Endothelial cell of umbilical vein (primary cell): ENCODE data around the gene DGKK. TPM values are rescaled to one million over a fixed set of nuclear protein-coding genes. Genes with fewer than 3 reads are reported as not detected.

ENCODE experiments used
- BruUV-seq: library from RNA; stranded (reverse); fragments of 400-500 nt; replicated peaks from 2 replicates; lab custom pipeline; 2021; lab: Mats Ljungman, UMichigan
- CTCF ChIA-PET: fragments of 300-600, 350-600 bp; sonication (Branson Sonifier 250); formaldehyde crosslinking; loops from one replicate; lab custom pipeline; 2021; ENCODE audit warnings: antibody characterized with exemption, inconsistent platforms; lab: Charles Lee
- POLR2A ChIA-PET: fragments of 300-600, 350-600 bp; sonication (Branson Sonifier 250); formaldehyde crosslinking; loops from one replicate; lab custom pipeline; 2021; ENCODE audit warnings: antibody characterized with exemption, inconsistent platforms; lab: Charles Lee
- DNase-seq: peaks from one replicate; pipeline ENCODE4 v3.0.0-alpha.2; 2011; ENCODE audit warnings: low read depth, low spot score
- FAIRE-seq: peaks from 2 replicates; lab custom pipeline; 2011; peaks lifted over from hg19 to GRCh38; lab: Jason Lieb, UNC
- H2AFZ ChIP-seq: 2 replicates; pipeline ENCODE4 v1.6.0; 2012; ENCODE audit warnings: low read depth, low read length, control low read depth, inconsistent platforms
- H3K27ac ChIP-seq: 2 replicates; pipeline ENCODE4 v1.5.1; 2011; ENCODE audit warnings: low read depth, mild to moderate bottlenecking, control low read depth, low read length, moderate library complexity; ENCODE audit not compliant: insufficient read depth
- H3K27me3 ChIP-seq, 2 experiments: 2 replicates each; pipeline versions ENCODE4 v1.6.0 to v1.6.1; 2011; ENCODE audit warnings: low read length in 2 of 2, mixed read lengths in 1 of 2; ENCODE audit not compliant: control insufficient read depth in 2 of 2, insufficient read depth in 2 of 2
- H3K36me3 ChIP-seq, 2 experiments: 2 replicates in 1 of 2; 3 replicates in 1 of 2; pipeline ENCODE4 v1.5.1; 2011; ENCODE audit warnings: low read length in 2 of 2, mild to moderate bottlenecking in 1 of 2, moderate library complexity in 1 of 2; ENCODE audit not compliant: control insufficient read depth in 2 of 2, insufficient read depth in 2 of 2; ENCODE audit errors: extremely low read depth in 1 of 2
- H3K4me1 ChIP-seq: 3 replicates; pipeline ENCODE4 v1.5.1; 2011; ENCODE audit warnings: mild to moderate bottlenecking, low read length; ENCODE audit not compliant: control insufficient read depth, insufficient read depth; ENCODE audit errors: extremely low read depth
- H3K4me2 ChIP-seq: 2 replicates; pipeline ENCODE4 v1.6.1; 2011; ENCODE audit warnings: low read length, control low read depth, mixed read lengths; ENCODE audit not compliant: insufficient read depth
- H3K4me3 ChIP-seq, 3 experiments: fragments of 200-600 bp in 1 of 3; sonication (generic), shearing (Covaris generic) in 1 of 3; replicated peaks in 1 of 3; 2 replicates each; pipeline ENCODE4 v1.5.1; 2011 to 2016; ENCODE audit warnings: control low read depth in 3 of 3, low read length in 3 of 3, mild to moderate bottlenecking in 2 of 3, inconsistent platforms in 1 of 3, low read depth in 1 of 3, moderate library complexity in 1 of 3; ENCODE audit not compliant: insufficient read depth in 1 of 3
- H3K79me2 ChIP-seq: 2 replicates; pipeline ENCODE4 v1.6.0; 2012; ENCODE audit warnings: low read length, inconsistent platforms; ENCODE audit not compliant: control insufficient read depth, insufficient read depth
- H3K9ac ChIP-seq: replicated peaks from 2 replicates; pipeline ENCODE3; 2011; ENCODE audit warnings: low read length, control low read depth; ENCODE audit not compliant: insufficient read depth; ENCODE audit errors: extremely low read depth
- H3K9me1 ChIP-seq: replicated peaks from 3 replicates; pipeline ENCODE4 v1.6.0; 2011; ENCODE audit warnings: mild to moderate bottlenecking, low read length; ENCODE audit not compliant: control insufficient read depth, insufficient read depth; ENCODE audit errors: extremely low read depth
- H3K9me3 ChIP-seq: replicated peaks from 2 replicates; pipeline ENCODE4 v1.5.1; 2012; ENCODE audit warnings: low read length, inconsistent platforms; ENCODE audit not compliant: control insufficient read depth, insufficient read depth
- H4K20me1 ChIP-seq: replicated peaks from 2 replicates; pipeline ENCODE3; 2011; ENCODE audit warnings: mild to moderate bottlenecking, low read length; ENCODE audit not compliant: control insufficient read depth, insufficient read depth; ENCODE audit errors: extremely low read depth
- CTCF ChIP-seq, 2 donors: IDR thresholded peaks; 1 replicate in 1 of 2; 2 replicates in 1 of 2; pipeline ENCODE4 v1.5.1; 2011; ENCODE audit warnings: low read length in 2 of 2, mild to moderate bottlenecking in 2 of 2, moderate library complexity in 2 of 2, control low read depth in 1 of 2, inconsistent platforms in 1 of 2, low read depth in 1 of 2; ENCODE audit not compliant: insufficient read depth in 1 of 2; ENCODE audit errors: extremely low read depth in 1 of 2
- EZH2 ChIP-seq: IDR thresholded peaks from 2 replicates; pipeline ENCODE4 v1.6.1; 2012; ENCODE audit warnings: borderline replicate concordance, low read depth, mild to moderate bottlenecking, moderate library complexity, low read length, inconsistent platforms; ENCODE audit not compliant: severe bottlenecking
- FOS ChIP-seq: IDR thresholded peaks from 2 replicates; pipeline ENCODE4 v1.6.1; 2011; ENCODE audit warnings: mild to moderate bottlenecking, low read length, moderate library complexity, borderline replicate concordance; ENCODE audit not compliant: insufficient read depth
- GATA2 ChIP-seq: IDR thresholded peaks from 2 replicates; pipeline ENCODE4 v1.7.0; 2011; ENCODE audit warnings: low read depth, mild to moderate bottlenecking, moderate library complexity, mixed read lengths, low read length; ENCODE audit not compliant: insufficient read length, insufficient read depth
- JUN ChIP-seq: IDR thresholded peaks from 2 replicates; pipeline ENCODE4 v1.6.1; 2011; ENCODE audit warnings: borderline replicate concordance, low read depth; ENCODE audit not compliant: insufficient read length, insufficient read depth
- MAX ChIP-seq: IDR thresholded peaks from 2 replicates; pipeline ENCODE4 v1.6.1; 2011; ENCODE audit not compliant: insufficient read depth, insufficient read length
- MYC ChIP-seq: IDR thresholded peaks from one replicate; pipeline ENCODE4 v1.6.1; 2011; ENCODE audit warnings: mild to moderate bottlenecking, low read depth, low read length
- POLR2A ChIP-seq: IDR thresholded peaks from 2 replicates; pipeline ENCODE4 v1.6.1; 2012; ENCODE audit warnings: low read depth, mild to moderate bottlenecking, control low read depth, low read length
- POLR2AphosphoS5 ChIP-seq: IDR thresholded peaks from 2 replicates; pipeline ENCODE4 v1.6.1; 2012; ENCODE audit warnings: low read depth, mild to moderate bottlenecking, control low read depth, low read length, moderate library complexity; ENCODE audit not compliant: insufficient read depth
- dilution Hi-C: fragments of 300-500 bp; cut with MboI; formaldehyde crosslinking; loops from one replicate; pipeline ENCODE4 v1.15.0; 2019; ENCODE audit warnings: low sequenced_read_pairs; ENCODE audit not compliant: extremely low pct_ligation_motif_present
- intact Hi-C: fragments of 100-400 bp; cut with micrococcal nuclease; formaldehyde crosslinking; loops from one replicate; pipeline ENCODE4 v1.10.0; 2022
- polyA plus RNA-seq, 4 experiments: library from polyadenylated mRNA; depleted of rRNA in 3 of 4; stranded (reverse) in 3 of 4; unstranded in 1 of 4; fragments of >200 nt; gene quantifications; 2 replicates each; pipeline versions ENCODE4 v1.2.1 to v1.2.3, GENCODE V29; 2011 to 2012; ENCODE audit warnings: missing spikeins in 1 of 4
- total RNA-seq: library from RNA; stranded (reverse); gene quantifications from 2 replicates; pipeline ENCODE4 v1.2.3, GENCODE V29; 2021

The DGKK gene
- total and polyA plus RNA-seq, 2 donors (not counting 3 experiments of a cell fraction or from before 2014, with no cell fraction given), result not detected

- Histone ChIP-seq H3K79me2 (no peaks in the 10 kb centered on the region), H3K9ac (no peak overlapping the region), H3K36me3 (no peaks in the 10 kb centered on the region), H4K20me1 (no peaks in the 10 kb centered on the region), H3K9me3 (no peaks in the 10 kb centered on the region), H3K27ac (no peak overlapping the region), H3K4me2 (no peak overlapping the region), H2AFZ (no peak overlapping the region), H3K27me3 (no peaks in the 10 kb centered on the region), H3K9me1 (no peaks in the 10 kb centered on the region), H3K4me3 (no peak overlapping the region), H3K4me1 (no peaks in the 10 kb centered on the region)
- FAIRE-seq, result no peak
- DNase-seq, result no peak
- dilution Hi-C loops (no loop called here), intact Hi-C loops (no loop called here)
- ChIA-PET POLR2A (no interaction called here), CTCF (no interaction called here)
- no TSS peak for BruUV-seq
- TF ChIP-seq POLR2AphosphoS5, result no peak
- TF ChIP-seq MAX, result no peak
- no peak for TF ChIP-seq JUN
- no peak for TF ChIP-seq CTCF (IDR thresholded peaks at IDR 0.05; ENCODE audit: extremely low read depth in 1 of 2, insufficient read depth in 1 of 2, low read depth in 1 of 2, low read length in 2 of 2)
- TF ChIP-seq GATA2, result no peak
- no peak for TF ChIP-seq EZH2
- no peak for TF ChIP-seq MYC
- no peak for TF ChIP-seq FOS
- no peak for TF ChIP-seq POLR2A
Observed at GRCh38 chrX:50458483-50458882, 12.1 kb downstream of the DGKK start.
